GM19468 (cell line): ENCODE measurements around the gene SMO.

Source experiments
- ATAC-seq: cut with Tn5 transposase; IDR thresholded peaks from one replicate; pipeline ENCODE4 v1.9.1; 2021; ENCODE audit warnings: mild to moderate bottlenecking, moderate library complexity, moderate number of reproducible peaks; ENCODE audit not compliant: unreplicated experiment; ENCODE audit errors: extremely low read depth

SMO gene

GRCh38 chr7:129188372-129188891 is at the start of gene SMO:
SMO (plus strand) TSS chr7:129188633; CDS start chr7:129189152, 519 bp downstream.
- no peak for ATAC-seq

GRCh38 chr7:129143724-129144094 is 44.7 kb upstream of the SMO start:
- no peak for ATAC-seq

GRCh38 chr7:129144095-129144833 is 44.2 kb upstream of the SMO start, which contains the start of gene TSPAN33:
TSPAN33 (plus strand) TSS chr7:129144707; CDS start chr7:129144981, 274 bp downstream.
- peak; percentile 69 for ATAC-seq

- no peak for ATAC-seq
These were observed 43.4 kb upstream of the SMO start for GRCh38 chr7:129144834-129145668.

GRCh38 chr7:129146237-129146979 is 42.0 kb upstream of the SMO start:
- ATAC-seq: peak; percentile 33

- no peak for ATAC-seq
These were observed 40.7 kb upstream of the SMO start for GRCh38 chr7:129147731-129148130.

- ATAC-seq: no peak
These were observed 38.9 kb upstream of the SMO start for GRCh38 chr7:129149511-129149910.

- no peak for ATAC-seq
These were observed 38.0 kb upstream of the SMO start for GRCh38 chr7:129150199-129150996.

- ATAC-seq: no peak
These were observed 30.8 kb upstream of the SMO start for GRCh38 chr7:129157651-129158050.

GRCh38 chr7:129159539-129159938 is 28.9 kb upstream of the SMO start:
- ATAC-seq: no peak

GRCh38 chr7:129160161-129160905 is 28.1 kb upstream of the SMO start:
- ATAC-seq: no peak

GRCh38 chr7:129161524-129162225 is 26.8 kb upstream of the SMO start:
- ATAC-seq: no peak

- no peak for ATAC-seq
These were observed 25.7 kb upstream of the SMO start for GRCh38 chr7:129162732-129163131.

- no peak for ATAC-seq
These were observed 24.4 kb upstream of the SMO start for GRCh38 chr7:129163875-129164544.

- ATAC-seq: no peak
These were observed 21.7 kb upstream of the SMO start for GRCh38 chr7:129166745-129167144.

GRCh38 chr7:129167817-129168216 is 20.6 kb upstream of the SMO start:
- no peak for ATAC-seq

- no peak for ATAC-seq
These were observed 20.0 kb upstream of the SMO start for GRCh38 chr7:129168231-129169021.
